ENCODE results near the gene STX10. TPM values are rescaled to one million over a fixed set of nuclear protein-coding genes. Genes with fewer than 3 reads are reported as not detected.
A peak's percentile ranks its signal among the peaks of the same experiment; 100 is the strongest.

STX10 gene
- total RNA-seq, 6 experiments from 2014 or later, result 18.2 to 41.5 (median 23.4) TPM

GRCh38 chr19:13163609-13164342 is 13.6 kb upstream of the STX10 start:
- peak overlapping the region in 1 of 3 donors; percentile 56 for H3K4me3 ChIP-seq

GRCh38 chr19:13162724-13163608 is 12.8 kb upstream of the STX10 start:
- 8% methylated on average over 7 of the region's 58 CpGs for WGBS (ENCODE audit: insufficient coverage, low coverage, low lambda C conversion rate, missing lambda C conversion rate)
- Histone ChIP-seq H3K4me1 (peaks cover 0 to 31% (median 11%) of the 10 kb centered on the region in 4 donors), H3K4me3 (peak overlapping the region; percentile 27 to 56 (median 46)), H3K36me3 (no peaks in the 10 kb centered on the region), H3K9me3 (no peaks in the 10 kb centered on the region), H3K27me3 (no peaks in the 10 kb centered on the region), H3K27ac (peak overlapping the region; percentile 82 to 88 (median 88))
- intact Hi-C loops (cut with DNase I), result no loop called here
- ATAC-seq, result peak; percentile 80 to 93 (median 90)
- TF ChIP-seq POLR2A (IDR thresholded peaks at IDR 0.05), result peak; percentile 70
- no peak for TF ChIP-seq CTCF (IDR thresholded peaks at IDR 0.05)
- DNase-seq, result peak; percentile 99

More at GRCh38 chr19:13163609-13164342, 13.6 kb upstream of the STX10 start:
- TF ChIP-seq CTCF (IDR thresholded peaks at IDR 0.05) (no peak), POLR2A (IDR thresholded peaks at IDR 0.05) (no peak)
- ATAC-seq (peak in 1 of 4 donors; percentile 2), DNase-seq (peak; percentile 62 to 71 (median 68))
- 36% methylated on average over 15 of the region's 20 CpGs for WGBS (ENCODE audit: insufficient coverage, low coverage, low lambda C conversion rate, missing lambda C conversion rate)
- H3K9me3 ChIP-seq, result no peaks in the 10 kb centered on the region
- peak overlapping the region; percentile 82 to 88 (median 88) for H3K27ac ChIP-seq
- peaks cover 0 to 34% (median 11%) of the 10 kb centered on the region in 4 donors for H3K4me1 ChIP-seq
- no peaks in the 10 kb centered on the region for H3K36me3 ChIP-seq
- intact Hi-C loops (cut with DNase I), result no loop called here
- no peaks in the 10 kb centered on the region for H3K27me3 ChIP-seq

GRCh38 chr19:13160557-13160956 is 10.4 kb upstream of the STX10 start:
- TF ChIP-seq CTCF (IDR thresholded peaks at IDR 0.05) (no peak), POLR2A (IDR thresholded peaks at IDR 0.05) (no peak)
- Histone ChIP-seq H3K27me3 (no peaks in the 10 kb centered on the region), H3K27ac (no peak overlapping the region), H3K9me3 (no peaks in the 10 kb centered on the region), H3K4me1 (peaks cover 0 to 28% (median 12%) of the 10 kb centered on the region in 4 donors), H3K36me3 (no peaks in the 10 kb centered on the region), H3K4me3 (no peak overlapping the region)
- intact Hi-C loops (cut with DNase I), result no loop called here
- DNase-seq, result no peak
- ATAC-seq, result no peak
- 56% methylated on average over 1 of the region's 1 CpG for WGBS (ENCODE audit: insufficient coverage, low coverage, low lambda C conversion rate, missing lambda C conversion rate)

- Histone ChIP-seq H3K36me3 (no peaks in the 10 kb centered on the region), H3K27me3 (no peaks in the 10 kb centered on the region), H3K27ac (no peak overlapping the region), H3K4me3 (no peak overlapping the region), H3K9me3 (no peaks in the 10 kb centered on the region), H3K4me1 (peaks cover 0 to 28% (median 12%) of the 10 kb centered on the region in 4 donors)
- no peak for DNase-seq
- intact Hi-C loops (cut with DNase I), result no loop called here
- ATAC-seq, result no peak
- WGBS (ENCODE audit: insufficient coverage, low coverage, low lambda C conversion rate, missing lambda C conversion rate), result 91% methylated on average over 3 of the region's 3 CpGs
- TF ChIP-seq POLR2A (IDR thresholded peaks at IDR 0.05), result no peak
Measured at GRCh38 chr19:13159713-13160112, 9.5 kb upstream of the STX10 start.
